LNCAP (cell line): ENCODE results near the gene AREL1.

ENCODE experiments used
- TF ChIP-seq, protein P1 (sequence below): fragments of 450-650 bp; IDR thresholded peaks from 2 replicates; pipeline ENCODE4 v1.5.1; 2017; ENCODE audit warnings: mild to moderate bottlenecking

The AREL1 gene

DNA sequence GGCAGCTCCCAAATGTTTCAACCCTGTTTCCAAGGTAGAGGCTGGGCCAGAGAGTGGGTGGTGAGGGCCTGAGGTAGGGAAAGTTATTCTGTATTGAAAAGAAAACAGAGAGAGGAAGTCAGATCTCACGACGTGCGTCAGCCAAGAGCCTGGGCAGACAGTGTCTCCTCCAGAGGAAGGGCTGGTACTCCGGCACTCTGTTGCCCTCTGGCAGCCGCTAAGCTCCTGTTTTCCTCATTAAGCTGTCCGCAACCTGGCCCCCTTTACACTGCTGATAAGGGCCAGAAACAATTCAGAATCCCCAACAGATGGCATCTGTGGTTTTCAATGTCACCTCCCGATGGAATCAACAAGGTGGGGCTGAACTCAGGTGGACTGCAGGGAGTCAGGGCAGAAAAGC lies 74.8 kb downstream of the AREL1 start:
- TF ChIP-seq, protein P1, sequence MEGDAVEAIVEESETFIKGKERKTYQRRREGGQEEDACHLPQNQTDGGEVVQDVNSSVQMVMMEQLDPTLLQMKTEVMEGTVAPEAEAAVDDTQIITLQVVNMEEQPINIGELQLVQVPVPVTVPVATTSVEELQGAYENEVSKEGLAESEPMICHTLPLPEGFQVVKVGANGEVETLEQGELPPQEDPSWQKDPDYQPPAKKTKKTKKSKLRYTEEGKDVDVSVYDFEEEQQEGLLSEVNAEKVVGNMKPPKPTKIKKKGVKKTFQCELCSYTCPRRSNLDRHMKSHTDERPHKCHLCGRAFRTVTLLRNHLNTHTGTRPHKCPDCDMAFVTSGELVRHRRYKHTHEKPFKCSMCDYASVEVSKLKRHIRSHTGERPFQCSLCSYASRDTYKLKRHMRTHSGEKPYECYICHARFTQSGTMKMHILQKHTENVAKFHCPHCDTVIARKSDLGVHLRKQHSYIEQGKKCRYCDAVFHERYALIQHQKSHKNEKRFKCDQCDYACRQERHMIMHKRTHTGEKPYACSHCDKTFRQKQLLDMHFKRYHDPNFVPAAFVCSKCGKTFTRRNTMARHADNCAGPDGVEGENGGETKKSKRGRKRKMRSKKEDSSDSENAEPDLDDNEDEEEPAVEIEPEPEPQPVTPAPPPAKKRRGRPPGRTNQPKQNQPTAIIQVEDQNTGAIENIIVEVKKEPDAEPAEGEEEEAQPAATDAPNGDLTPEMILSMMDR, result no peak

DNA sequence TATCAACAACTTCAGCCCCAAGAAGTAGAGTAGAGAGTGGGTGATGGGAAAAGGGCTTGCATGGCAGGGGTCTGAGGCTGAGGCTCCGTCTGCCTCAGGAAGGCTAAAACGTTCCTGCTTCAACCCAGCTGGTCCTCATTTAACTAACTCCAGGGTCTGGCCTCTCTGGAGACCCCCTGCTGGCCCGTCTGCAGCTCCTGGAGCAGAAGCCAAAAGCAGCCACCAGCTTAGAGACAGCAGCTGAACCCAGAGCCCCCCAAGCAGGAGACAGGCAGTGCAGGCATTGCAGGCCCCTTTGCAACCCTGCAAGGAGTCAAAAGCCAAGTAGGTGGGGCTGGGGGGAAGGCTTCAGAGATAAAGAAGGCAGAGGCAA lies 75.7 kb downstream of the AREL1 start:
- TF ChIP-seq, protein P1, result no peak

DNA sequence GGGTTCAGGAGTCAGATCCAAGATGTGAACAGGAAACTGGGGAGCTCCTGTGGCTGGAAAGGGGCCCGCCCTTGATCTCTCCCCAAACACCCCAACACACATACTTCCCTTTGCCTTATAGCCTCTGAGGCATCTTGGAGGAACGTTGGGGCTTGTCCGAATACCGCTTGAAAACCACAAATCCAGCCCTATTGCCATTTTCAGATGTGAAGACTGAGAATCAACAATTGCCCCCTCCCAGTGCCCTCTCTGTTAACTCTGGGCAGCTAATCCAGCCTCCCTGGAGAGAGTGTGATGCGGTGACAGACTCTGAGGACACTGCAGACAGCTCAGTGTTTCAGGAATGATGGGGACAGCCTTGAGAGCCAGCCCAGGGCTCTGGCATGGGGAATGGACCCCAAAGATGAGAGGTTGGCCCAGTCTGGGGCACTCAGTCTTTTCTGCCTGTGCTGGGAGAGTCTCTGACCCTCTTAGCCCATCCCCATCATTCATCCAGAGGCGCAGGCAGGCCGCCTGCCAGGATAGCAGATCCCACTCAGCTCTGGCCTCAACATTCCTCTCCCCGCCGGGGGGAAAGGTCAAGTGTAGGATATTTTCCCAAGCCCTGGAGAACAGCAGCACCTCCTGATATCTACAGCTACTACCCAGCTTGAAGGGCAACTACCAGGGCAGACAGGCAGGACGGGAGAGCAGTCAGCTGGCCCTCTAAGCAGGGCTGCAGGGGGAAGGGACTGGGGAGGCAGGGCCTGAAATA lies 76.3 kb downstream of the AREL1 start:
- TF ChIP-seq, protein P1, result no peak

DNA sequence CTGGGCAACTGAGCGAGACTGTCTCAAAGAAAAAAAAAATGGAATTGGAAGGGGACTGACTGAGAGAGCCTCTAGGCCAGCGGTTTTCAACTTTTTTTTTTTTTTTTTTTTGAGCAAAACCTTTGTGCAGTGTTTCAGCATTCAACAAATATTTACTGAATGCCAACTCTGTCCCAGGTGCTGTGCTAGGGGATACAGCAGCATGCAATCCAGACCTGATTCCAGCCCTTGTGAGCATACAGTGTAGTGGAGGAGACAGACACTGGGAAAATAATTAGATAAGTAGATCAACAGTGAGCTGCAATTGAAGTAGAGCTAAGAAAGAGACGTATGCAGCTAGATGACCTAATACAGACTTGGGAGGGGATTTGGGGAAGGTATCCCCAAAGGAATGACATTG lies 77.0 kb downstream of the AREL1 start:
- TF ChIP-seq, protein P1, result no peak

DNA sequence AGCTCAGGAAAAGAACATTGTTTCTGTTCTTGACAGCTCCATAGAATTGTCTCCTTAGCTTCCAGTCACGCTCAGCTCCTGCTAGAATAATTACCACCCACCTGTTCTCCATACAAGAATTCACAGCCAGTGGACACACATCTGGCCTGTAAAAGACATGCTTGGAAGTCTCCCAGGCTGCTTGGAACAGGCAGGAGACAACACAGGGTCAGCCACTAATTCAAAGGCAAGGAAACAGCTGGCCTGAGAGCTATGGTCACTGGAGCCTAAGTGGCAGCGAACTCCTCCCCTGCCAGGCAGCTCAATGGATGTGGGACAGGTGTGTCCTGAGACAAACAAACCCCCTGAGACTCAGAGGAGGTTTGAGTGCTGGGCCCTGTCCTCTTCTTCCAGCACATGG lies 77.9 kb downstream of the AREL1 start:
- TF ChIP-seq, protein P1, result no peak

DNA sequence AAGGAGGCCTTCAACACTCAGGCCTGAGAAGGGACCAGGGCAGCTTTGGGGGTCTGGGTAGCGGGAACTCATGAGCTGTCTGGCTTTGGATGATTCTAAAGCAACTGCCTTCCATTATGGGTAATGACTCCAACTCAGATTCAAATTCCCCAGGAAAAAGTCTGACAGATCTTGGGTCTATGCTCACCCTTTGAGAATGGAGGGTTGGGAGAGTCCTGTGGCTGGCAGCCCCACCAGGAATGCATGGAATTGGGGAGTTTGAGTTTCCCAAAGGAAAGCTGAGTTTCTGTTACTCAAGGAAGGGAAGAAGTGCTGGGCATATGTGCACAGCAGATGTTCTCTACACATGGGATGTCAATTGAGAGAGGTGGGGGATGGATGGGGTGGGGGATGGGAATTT lies 78.4 kb downstream of the AREL1 start:
- TF ChIP-seq, protein P1, result no peak

DNA sequence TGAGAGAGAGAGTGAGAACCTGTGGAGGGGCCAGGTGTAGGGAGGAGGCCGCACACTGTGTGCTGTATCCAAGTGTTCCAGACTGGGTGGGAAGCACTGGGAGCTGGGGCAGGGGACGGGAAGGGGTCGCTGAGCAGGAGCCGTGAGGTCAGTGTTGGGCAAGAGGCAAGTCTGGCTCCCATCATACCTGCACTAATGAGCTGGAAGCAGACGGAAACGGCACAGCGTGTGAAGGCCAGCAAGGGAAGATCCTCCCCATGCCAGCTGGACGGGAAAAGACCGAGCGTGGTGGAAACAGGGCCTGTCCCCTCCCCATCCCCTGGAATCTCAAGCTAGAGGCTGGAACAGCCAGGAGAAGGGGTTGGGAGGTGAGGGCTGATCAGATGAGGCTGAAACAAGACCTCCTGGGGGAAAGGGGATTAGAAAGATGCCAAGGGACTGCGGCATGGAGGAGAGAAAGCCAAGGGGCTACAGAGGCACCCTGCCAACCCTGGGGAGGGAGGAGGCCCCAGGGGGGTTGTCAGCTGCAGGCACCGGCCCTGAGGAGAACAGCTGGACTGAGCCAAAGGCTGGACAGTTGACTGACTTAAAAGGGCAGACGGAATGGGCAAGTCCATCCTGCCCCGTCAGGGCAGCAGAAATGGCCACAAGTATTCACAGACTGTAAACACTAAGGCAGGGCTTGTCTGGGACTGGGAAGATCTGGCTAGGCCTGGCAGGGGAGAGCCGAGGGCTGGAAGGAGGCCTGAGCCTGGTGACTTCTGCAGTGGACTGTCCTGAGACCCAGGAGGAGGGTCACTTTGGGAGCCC lies 81.8 kb downstream of the AREL1 start:
- TF ChIP-seq, protein P1, result no peak
